ENCODE measurements around the gene HACE1.

Gene HACE1

DNA sequence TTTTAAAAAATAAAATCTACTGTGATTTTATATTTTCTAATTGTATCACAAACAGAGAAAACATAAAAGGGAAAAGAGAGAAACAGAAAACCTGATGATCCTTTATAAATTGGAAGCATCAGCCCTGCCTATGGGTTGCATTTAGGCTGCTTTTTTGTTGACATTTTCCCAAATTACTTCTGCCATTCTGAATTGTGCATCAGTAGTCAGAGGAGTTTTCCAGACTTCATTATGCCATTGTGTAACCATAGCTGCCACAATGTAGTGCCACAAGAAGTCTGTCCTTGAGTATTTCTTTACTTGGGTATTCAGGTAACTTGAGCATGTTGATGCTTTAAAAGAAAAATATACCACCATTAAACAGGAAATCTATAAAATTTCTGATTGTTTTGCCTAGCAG is 130.3 kb downstream of the HACE1 start:
- no peak for DNase-seq (ENCODE audit: low read depth)
- H3K4me3 ChIP-seq (ENCODE audit: low read depth, low read length): no peak overlapping the region
- no peak for TF ChIP-seq CTCF (conservative IDR thresholded peaks at IDR 0.05; ENCODE audit: low read depth, low read length)

DNA sequence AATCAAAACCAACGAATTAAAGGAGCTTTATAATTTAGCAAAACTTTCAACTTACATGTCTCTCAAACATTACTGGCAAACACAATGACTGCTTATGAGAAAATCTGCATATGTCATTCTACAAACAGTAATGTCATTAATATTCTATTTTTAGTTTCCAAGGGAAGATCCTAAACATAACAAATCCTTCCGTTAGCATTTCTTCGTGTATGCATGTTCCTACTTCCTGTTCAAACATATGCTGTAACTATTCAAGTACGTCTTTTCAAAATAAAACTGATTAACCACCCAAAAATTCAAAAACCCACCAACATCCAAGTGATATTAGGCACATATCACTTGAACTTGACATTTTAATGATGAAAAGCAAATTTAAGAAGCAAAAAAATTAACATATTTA is 131.3 kb downstream of the HACE1 start:
- TF ChIP-seq CTCF (conservative IDR thresholded peaks at IDR 0.05; ENCODE audit: low read depth, low read length): no peak
- H3K4me3 ChIP-seq (ENCODE audit: low read depth, low read length): peak overlapping the region; percentile 15
- peak; percentile 53 for DNase-seq (ENCODE audit: low read depth)

DNA sequence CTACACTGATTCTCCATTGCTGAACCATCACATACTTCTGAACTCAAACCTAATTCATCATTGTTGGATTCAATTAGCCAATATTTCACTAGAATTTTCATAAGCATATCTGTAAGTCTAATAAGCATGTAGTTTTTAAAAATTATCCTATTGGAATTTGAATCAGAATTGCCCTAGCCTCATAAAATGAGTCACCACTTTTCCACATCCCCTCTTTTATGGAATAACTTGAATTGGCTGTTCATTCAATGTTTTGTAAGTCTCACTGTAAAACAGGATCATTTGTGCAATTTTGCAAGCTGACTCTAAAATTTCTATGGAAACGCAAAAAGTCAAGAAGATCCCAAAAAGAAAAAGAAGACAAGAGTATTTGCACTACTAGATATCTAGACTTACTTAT is 141.0 kb downstream of the HACE1 start:
- TF ChIP-seq CTCF (conservative IDR thresholded peaks at IDR 0.05; ENCODE audit: low read depth, low read length): no peak
- DNase-seq (ENCODE audit: low read depth): no peak
- H3K4me3 ChIP-seq (ENCODE audit: low read depth, low read length): no peak overlapping the region

DNA sequence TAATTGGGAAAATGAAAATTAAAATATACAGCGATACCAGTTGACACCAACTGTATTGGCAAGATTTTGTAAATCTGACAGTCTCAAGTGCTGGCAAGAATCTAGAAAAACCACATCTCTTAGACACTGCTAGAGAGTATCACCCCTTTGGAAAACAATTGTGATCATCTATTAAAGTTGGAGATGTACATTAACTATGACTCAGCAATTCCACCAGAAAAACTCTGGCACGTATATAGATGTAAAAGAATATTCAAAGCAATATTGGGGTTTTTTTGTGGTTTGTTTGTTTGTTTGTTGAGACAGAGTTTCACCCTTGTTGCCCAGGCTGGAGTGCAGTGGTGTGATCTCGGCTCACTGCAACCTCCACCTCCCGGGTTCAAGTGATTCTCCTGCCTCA is 142.9 kb downstream of the HACE1 start:
- DNase-seq (ENCODE audit: low read depth): no peak
- TF ChIP-seq CTCF (conservative IDR thresholded peaks at IDR 0.05; ENCODE audit: low read depth, low read length): no peak
- H3K4me3 ChIP-seq (ENCODE audit: low read depth, low read length): no peak overlapping the region

DNA sequence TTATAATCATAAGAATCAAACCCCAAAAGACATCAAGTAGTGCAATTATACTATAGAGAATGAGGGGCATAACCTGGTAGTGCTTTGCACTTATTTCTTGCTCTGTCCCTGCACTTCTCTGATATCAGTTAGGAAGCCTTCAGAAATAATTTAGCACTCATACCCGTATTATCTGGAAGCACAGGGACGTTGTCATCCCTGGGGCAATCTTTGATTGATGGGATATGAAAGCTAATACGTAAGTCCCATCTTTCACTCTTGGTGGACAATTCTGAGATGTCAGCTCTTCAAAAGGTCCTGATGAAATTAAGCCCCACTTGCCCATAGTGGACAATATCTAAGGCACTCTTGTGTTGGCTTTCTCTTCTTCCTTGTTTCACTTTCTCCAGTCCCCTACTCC is 144.9 kb downstream of the HACE1 start:
- H3K4me3 ChIP-seq (ENCODE audit: low read depth, low read length): no peak overlapping the region
- TF ChIP-seq CTCF (conservative IDR thresholded peaks at IDR 0.05; ENCODE audit: low read depth, low read length): no peak

DNA sequence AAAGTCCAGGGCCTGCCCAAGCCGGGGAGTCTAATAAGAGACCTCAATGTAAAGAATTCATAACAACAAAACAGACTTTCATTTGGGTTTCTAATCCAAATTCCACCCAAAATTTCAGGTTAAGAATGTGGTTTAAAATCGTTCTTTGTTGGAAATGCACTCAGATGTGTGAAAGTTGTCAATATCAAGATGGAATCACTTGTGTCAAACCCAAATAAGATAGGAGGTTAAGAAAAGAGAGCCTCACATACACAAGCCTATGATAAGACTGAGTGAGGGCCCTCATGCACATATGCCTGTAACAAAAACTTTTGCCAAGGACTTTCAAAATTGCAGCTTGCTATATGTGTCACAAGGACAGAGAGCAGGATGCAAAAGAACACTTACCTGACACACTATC is 145.7 kb downstream of the HACE1 start:
- no peak for DNase-seq (ENCODE audit: low read depth)
- H3K4me3 ChIP-seq (ENCODE audit: low read depth, low read length): no peak overlapping the region
- TF ChIP-seq CTCF (conservative IDR thresholded peaks at IDR 0.05; ENCODE audit: low read depth, low read length): no peak

More for the DNA sequence above, 144.9 kb downstream of the HACE1 start:
- DNase-seq (ENCODE audit: low read depth): no peak

- H3K4me3 ChIP-seq (ENCODE audit: low read depth, low read length): no peak overlapping the region
- peak; percentile 88 for DNase-seq (ENCODE audit: low read depth)
- no peak for TF ChIP-seq CTCF (conservative IDR thresholded peaks at IDR 0.05; ENCODE audit: low read depth, low read length)
Measured at GRCh38 chr6:104711371-104711770, 148.3 kb downstream of the HACE1 start.
